H1 (cell line): Measurements from ENCODE around the gene CSNK1D. TPM values are rescaled to one million over a fixed set of nuclear protein-coding genes. Genes with fewer than 3 reads are reported as not detected.

Source experiments
- FOSL1 ChIP-seq: IDR thresholded peaks from 2 replicates; pipeline ENCODE4 v1.6.1; 2011; ENCODE audit warnings: mild to moderate bottlenecking, low read depth, low read length, moderate library complexity; ENCODE audit not compliant: insufficient read depth
- KDM4A ChIP-seq: IDR thresholded peaks from one replicate; pipeline ENCODE4 v1.7.1; 2012; ENCODE audit warnings: low read depth, mild to moderate bottlenecking, moderate library complexity, low read length, inconsistent platforms; ENCODE audit not compliant: severe bottlenecking
- MAFK ChIP-seq: IDR thresholded peaks from 2 replicates; pipeline ENCODE4 v1.6.1; 2012; ENCODE audit warnings: low read depth, mild to moderate bottlenecking, improper control_type of control experiment, low read length
- SIX5 ChIP-seq: IDR thresholded peaks from 2 replicates; pipeline ENCODE4 v1.6.1; 2011; ENCODE audit warnings: mild to moderate bottlenecking, low read depth, low read length
- SP2 ChIP-seq: IDR thresholded peaks from 2 replicates; pipeline ENCODE4 v1.6.1; 2012; ENCODE audit warnings: mild to moderate bottlenecking, low read length, inconsistent platforms
- TAF7 ChIP-seq: optimal IDR thresholded peaks from 2 replicates; pipeline ENCODE3; 2011; ENCODE audit warnings: low read depth, mild to moderate bottlenecking, inconsistent platforms, low read length, moderate library complexity, borderline replicate concordance
- polyA plus RNA-seq, 7 experiments: library from polyadenylated mRNA; depleted of rRNA in 3 of 7; stranded (reverse) in 5 of 7; unstranded in 2 of 7; fragments of >200 nt in 5 of 7; fragments of 200-250 nt in 2 of 7; gene quantifications; 1 replicate in 5 of 7; 2 replicates in 1 of 7; 4 replicates in 1 of 7; pipeline versions ENCODE4 v1.2.1 to v1.2.3, GENCODE V29; 2011 to 2013; ENCODE audit warnings: missing spikeins in 2 of 7, mixed read lengths in 2 of 7
- total RNA-seq: library from RNA; stranded (reverse); fragmentation: NEBNext Ultra II Directional; extraction: Animal tissue kit (Norgen Biotek cat#: 25700); gene quantifications from 2 replicates; pipeline ENCODE4 v1.2.1, GENCODE V29; 2021
- TF ChIP-seq, protein P1 (sequence below): IDR thresholded peaks from 2 replicates; pipeline ENCODE4 v1.6.1; 2011; ENCODE audit warnings: low read length, improper control_type of control experiment

CSNK1D gene
- total and polyA plus RNA-seq, 2 of the 8 experiments (the other 6 are each of a cell fraction or from before 2014, with no cell fraction given), result 73.5 to 103 TPM

DNA sequence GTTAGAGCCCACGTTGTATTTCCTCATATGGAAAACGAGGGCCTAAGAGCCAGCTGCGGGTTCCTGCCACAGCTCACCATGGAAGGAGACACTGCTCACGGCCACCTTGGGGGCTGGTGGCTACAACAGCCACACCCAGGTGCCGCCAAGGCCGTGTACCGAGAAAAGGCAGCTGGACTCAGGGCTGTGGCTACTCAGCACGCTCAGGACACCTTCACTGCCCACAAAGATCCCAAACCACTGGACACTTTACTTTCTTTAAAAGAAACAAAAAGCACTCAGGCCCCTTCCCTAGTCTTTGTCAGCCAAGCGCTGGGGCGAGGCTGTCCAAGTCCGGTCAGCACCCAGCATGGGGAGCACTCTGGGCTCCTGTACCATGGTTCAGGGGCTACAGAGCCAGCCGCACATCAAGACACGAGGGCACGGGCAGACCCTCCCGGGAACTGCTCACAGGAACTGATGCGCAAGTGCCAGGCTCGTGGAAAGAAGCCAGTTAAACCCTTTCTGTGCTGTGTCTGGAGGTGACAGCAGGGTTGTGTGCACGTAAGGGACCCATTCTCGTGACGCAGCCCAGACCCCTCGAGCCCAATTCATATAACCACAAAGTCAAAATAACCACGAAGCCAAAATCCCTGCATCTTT, 26.2 kb downstream of the CSNK1D start (continued):
- TF ChIP-seq KDM4A, result no peak
- no peak for TF ChIP-seq MAFK
- TF ChIP-seq SP2, result no peak
- TF ChIP-seq, protein P1, sequence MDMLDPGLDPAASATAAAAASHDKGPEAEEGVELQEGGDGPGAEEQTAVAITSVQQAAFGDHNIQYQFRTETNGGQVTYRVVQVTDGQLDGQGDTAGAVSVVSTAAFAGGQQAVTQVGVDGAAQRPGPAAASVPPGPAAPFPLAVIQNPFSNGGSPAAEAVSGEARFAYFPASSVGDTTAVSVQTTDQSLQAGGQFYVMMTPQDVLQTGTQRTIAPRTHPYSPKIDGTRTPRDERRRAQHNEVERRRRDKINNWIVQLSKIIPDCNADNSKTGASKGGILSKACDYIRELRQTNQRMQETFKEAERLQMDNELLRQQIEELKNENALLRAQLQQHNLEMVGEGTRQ, result no peak
- no peak for TF ChIP-seq SIX5
- no peak for TF ChIP-seq FOSL1
- no peak for TF ChIP-seq TAF7
